Measurements from ENCODE around the gene KRTAP25-1.

- TF ChIP-seq CTCF (IDR thresholded peaks at IDR 0.05) (no peak), POLR2A (IDR thresholded peaks at IDR 0.05) (no peak)
These were observed 19.3 kb downstream of the KRTAP25-1 start for GRCh38 chr21:30269803-30270530.
